ENCODE measurements around the gene GLT1D1. TPM values are rescaled to one million over a fixed set of nuclear protein-coding genes. Genes with fewer than 3 reads are reported as not detected.

The GLT1D1 gene
- total and polyA plus RNA-seq, 5 donors from 2014 or later = 0.07 to 0.08 TPM; not detected in 3

- no peak overlapping the region for H3K27ac Mint-ChIP-seq
- no peak for DNase-seq
- no peaks in the 10 kb centered on the region for H3K36me3 ChIP-seq (ENCODE audit: control insufficient read depth, insufficient read depth, low read length)
- no peaks in the 10 kb centered on the region for H3K36me3 Mint-ChIP-seq
- H3K27me3 Mint-ChIP-seq = peaks cover 4% of the 10 kb centered on the region
- H3K4me3 Mint-ChIP-seq = no peak overlapping the region
- peaks cover 0 to 10% (median 7%) of the 10 kb centered on the region in 7 donors for H3K9me3 Mint-ChIP-seq
- H3K27ac ChIP-seq (ENCODE audit: insufficient read depth, low read length, poor library complexity, severe bottlenecking) = no peak overlapping the region
- H3K27me3 ChIP-seq (ENCODE audit: control insufficient read depth, insufficient read depth, low read length) = no peaks in the 10 kb centered on the region
- H3K4me1 Mint-ChIP-seq = no peaks in the 10 kb centered on the region
- no peak overlapping the region for H3K4me3 ChIP-seq (ENCODE audit: low read depth, low read length)
- ATAC-seq (ENCODE audit: low read depth in 2 of 2) = no peak
- H3K9me3 ChIP-seq (ENCODE audit: control insufficient read depth in 2 of 2, low read length in 2 of 2) = no peaks in the 10 kb centered on the region
- H3K4me1 ChIP-seq (ENCODE audit: control insufficient read depth, insufficient read depth, low read length, poor library complexity, severe bottlenecking) = no peaks in the 10 kb centered on the region
Measured at GRCh38 chr12:128995619-128996018, 142.3 kb downstream of the GLT1D1 start.

GRCh38 chr12:129001826-129002225, 148.5 kb downstream of the GLT1D1 start:
- Mint-ChIP-seq H3K36me3 (no peaks in the 10 kb centered on the region), H3K4me1 (no peaks in the 10 kb centered on the region)

GRCh38 chr12:129002427-129002826, 149.1 kb downstream of the GLT1D1 start:
- H3K9me3 ChIP-seq (ENCODE audit: control insufficient read depth in 2 of 2, low read length in 2 of 2) = no peaks in the 10 kb centered on the region
- ATAC-seq (ENCODE audit: low read depth in 2 of 2) (no peak), DNase-seq (no peak)
- H3K36me3 Mint-ChIP-seq = no peaks in the 10 kb centered on the region
- H3K4me1 ChIP-seq (ENCODE audit: control insufficient read depth, insufficient read depth, low read length, poor library complexity, severe bottlenecking) = no peaks in the 10 kb centered on the region
- no peak overlapping the region for H3K27ac ChIP-seq (ENCODE audit: insufficient read depth, low read length, poor library complexity, severe bottlenecking)
- H3K27ac Mint-ChIP-seq = no peak overlapping the region
- H3K4me3 Mint-ChIP-seq = no peak overlapping the region
- no peak overlapping the region for H3K4me3 ChIP-seq (ENCODE audit: low read depth, low read length)
- H3K27me3 Mint-ChIP-seq = no peaks in the 10 kb centered on the region
- H3K36me3 ChIP-seq (ENCODE audit: control insufficient read depth, insufficient read depth, low read length) = no peaks in the 10 kb centered on the region
- H3K4me1 Mint-ChIP-seq = no peaks in the 10 kb centered on the region
- H3K9me3 Mint-ChIP-seq = peaks cover 0 to 12% (median 4%) of the 10 kb centered on the region in 7 donors
- H3K27me3 ChIP-seq (ENCODE audit: control insufficient read depth, insufficient read depth, low read length) = no peaks in the 10 kb centered on the region

More at GRCh38 chr12:129001826-129002225, 148.5 kb downstream of the GLT1D1 start:
- H3K4me3 ChIP-seq (ENCODE audit: low read depth, low read length) = no peak overlapping the region
- DNase-seq (no peak), ATAC-seq (ENCODE audit: low read depth in 2 of 2) (no peak)
- no peaks in the 10 kb centered on the region for H3K27me3 Mint-ChIP-seq
- no peak overlapping the region for H3K4me3 Mint-ChIP-seq
- no peaks in the 10 kb centered on the region for H3K9me3 ChIP-seq (ENCODE audit: control insufficient read depth in 2 of 2, low read length in 2 of 2)
- H3K36me3 ChIP-seq (ENCODE audit: control insufficient read depth, insufficient read depth, low read length) = no peaks in the 10 kb centered on the region
- H3K27ac ChIP-seq (ENCODE audit: insufficient read depth, low read length, poor library complexity, severe bottlenecking) = no peak overlapping the region
- peaks cover 0 to 12% (median 7%) of the 10 kb centered on the region in 7 donors for H3K9me3 Mint-ChIP-seq
- no peaks in the 10 kb centered on the region for H3K4me1 ChIP-seq (ENCODE audit: control insufficient read depth, insufficient read depth, low read length, poor library complexity, severe bottlenecking)
- no peak overlapping the region for H3K27ac Mint-ChIP-seq
- H3K27me3 ChIP-seq (ENCODE audit: control insufficient read depth, insufficient read depth, low read length) = no peaks in the 10 kb centered on the region

GRCh38 chr12:129005416-129005815, 152.1 kb downstream of the GLT1D1 start:
- no peaks in the 10 kb centered on the region for H3K4me1 ChIP-seq (ENCODE audit: control insufficient read depth, insufficient read depth, low read length, poor library complexity, severe bottlenecking)
- H3K4me3 ChIP-seq (ENCODE audit: low read depth, low read length) = no peak overlapping the region
- Mint-ChIP-seq H3K27me3 (no peaks in the 10 kb centered on the region), H3K9me3 (peaks cover 0 to 9% (median 6%) of the 10 kb centered on the region in 7 donors), H3K4me3 (no peak overlapping the region), H3K36me3 (no peaks in the 10 kb centered on the region), H3K27ac (no peak overlapping the region), H3K4me1 (no peaks in the 10 kb centered on the region)
- no peak overlapping the region for H3K27ac ChIP-seq (ENCODE audit: insufficient read depth, low read length, poor library complexity, severe bottlenecking)
- ATAC-seq (ENCODE audit: low read depth in 2 of 2) (no peak), DNase-seq (no peak)
- no peaks in the 10 kb centered on the region for H3K36me3 ChIP-seq (ENCODE audit: control insufficient read depth, insufficient read depth, low read length)
- no peaks in the 10 kb centered on the region for H3K9me3 ChIP-seq (ENCODE audit: control insufficient read depth in 2 of 2, low read length in 2 of 2)
- H3K27me3 ChIP-seq (ENCODE audit: control insufficient read depth, insufficient read depth, low read length) = no peaks in the 10 kb centered on the region

DNA sequence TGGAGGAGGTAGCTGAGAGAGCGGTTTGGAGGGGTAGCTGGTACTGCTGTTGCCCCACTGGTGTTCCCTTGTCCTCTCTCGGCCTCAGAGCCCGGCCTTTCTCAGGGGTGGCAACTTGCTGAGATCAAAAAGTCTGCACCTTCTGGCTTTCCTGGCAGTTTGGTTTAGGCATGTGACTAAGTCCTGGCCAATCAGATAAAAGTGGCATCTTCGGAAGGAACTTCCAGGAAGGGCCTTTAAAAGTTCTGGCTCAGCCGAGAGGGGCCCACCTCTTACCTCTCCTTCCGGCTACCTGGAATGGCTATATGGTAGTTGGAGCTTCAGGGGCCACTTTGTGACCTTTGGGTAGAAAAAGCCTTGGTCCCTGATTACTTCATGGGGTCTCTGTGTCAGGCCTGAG, 152.6 kb downstream of the GLT1D1 start:
- Histone ChIP-seq H3K9me3 (ENCODE audit: control insufficient read depth in 2 of 2, low read length in 2 of 2) (no peaks in the 10 kb centered on the region), H3K27ac (ENCODE audit: insufficient read depth, low read length, poor library complexity, severe bottlenecking) (no peak overlapping the region), H3K4me3 (ENCODE audit: low read depth, low read length) (no peak overlapping the region), H3K4me1 (ENCODE audit: control insufficient read depth, insufficient read depth, low read length, poor library complexity, severe bottlenecking) (no peaks in the 10 kb centered on the region), H3K36me3 (ENCODE audit: control insufficient read depth, insufficient read depth, low read length) (no peaks in the 10 kb centered on the region), H3K27me3 (ENCODE audit: control insufficient read depth, insufficient read depth, low read length) (no peaks in the 10 kb centered on the region)
- Mint-ChIP-seq H3K4me3 (no peak overlapping the region), H3K4me1 (no peaks in the 10 kb centered on the region), H3K27me3 (no peaks in the 10 kb centered on the region), H3K36me3 (no peaks in the 10 kb centered on the region), H3K9me3 (peaks cover 0 to 9% (median 6%) of the 10 kb centered on the region in 7 donors), H3K27ac (no peak overlapping the region)
- ATAC-seq (ENCODE audit: low read depth in 2 of 2) = no peak
- no peak for DNase-seq

DNA sequence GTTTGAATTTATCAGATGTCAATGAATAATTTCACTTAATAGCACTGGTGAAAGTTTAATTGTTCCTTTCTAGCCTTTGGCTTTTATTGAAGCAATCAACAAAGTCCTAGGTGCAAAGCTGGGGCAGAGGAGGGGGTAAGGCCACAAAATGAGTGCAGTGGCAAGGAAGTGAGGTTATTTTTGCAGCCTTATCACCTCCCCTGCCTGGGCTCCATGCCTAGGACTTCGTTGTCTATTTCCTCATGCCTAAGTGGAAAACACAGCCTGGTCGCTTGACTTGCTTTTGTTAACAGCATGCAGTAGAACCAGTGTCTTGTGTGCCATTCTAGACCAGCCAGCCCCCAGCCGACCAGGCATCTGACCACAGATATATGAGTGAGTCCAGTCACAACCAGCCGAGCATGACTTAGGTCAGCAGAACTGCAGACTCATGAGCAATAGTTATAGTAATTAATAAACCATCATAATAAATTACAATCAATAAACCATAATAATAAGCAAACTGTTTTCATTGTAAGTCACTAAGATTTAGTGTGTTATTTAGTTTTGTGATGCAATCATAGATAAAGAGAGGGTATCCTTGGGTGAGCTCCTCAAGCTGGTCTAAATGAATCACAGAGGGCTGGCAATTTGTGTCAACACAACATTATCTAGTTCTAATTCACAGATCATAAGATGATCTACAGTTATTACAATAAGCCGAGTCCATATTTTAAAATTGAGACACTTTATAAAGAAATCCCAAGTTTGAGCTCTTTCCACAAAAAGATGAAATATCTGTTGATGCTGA, 156.8 kb downstream of the GLT1D1 start:
- H3K4me1 Mint-ChIP-seq = no peaks in the 10 kb centered on the region
- no peak overlapping the region for H3K4me3 Mint-ChIP-seq
- H3K27me3 ChIP-seq (ENCODE audit: control insufficient read depth, insufficient read depth, low read length) = no peaks in the 10 kb centered on the region
- H3K4me1 ChIP-seq (ENCODE audit: control insufficient read depth, insufficient read depth, low read length, poor library complexity, severe bottlenecking) = no peaks in the 10 kb centered on the region
- no peak for ATAC-seq (ENCODE audit: low read depth in 2 of 2)
- H3K9me3 Mint-ChIP-seq = peaks cover 0 to 6% (median 3%) of the 10 kb centered on the region in 7 donors
- H3K27ac ChIP-seq (ENCODE audit: insufficient read depth, low read length, poor library complexity, severe bottlenecking) = no peak overlapping the region
- no peak overlapping the region for H3K27ac Mint-ChIP-seq
- no peaks in the 10 kb centered on the region for H3K36me3 Mint-ChIP-seq
- no peak overlapping the region for H3K4me3 ChIP-seq (ENCODE audit: low read depth, low read length)
- no peaks in the 10 kb centered on the region for H3K27me3 Mint-ChIP-seq
- no peaks in the 10 kb centered on the region for H3K9me3 ChIP-seq (ENCODE audit: control insufficient read depth in 2 of 2, low read length in 2 of 2)
- no peaks in the 10 kb centered on the region for H3K36me3 ChIP-seq (ENCODE audit: control insufficient read depth, insufficient read depth, low read length)
- DNase-seq = no peak

DNA sequence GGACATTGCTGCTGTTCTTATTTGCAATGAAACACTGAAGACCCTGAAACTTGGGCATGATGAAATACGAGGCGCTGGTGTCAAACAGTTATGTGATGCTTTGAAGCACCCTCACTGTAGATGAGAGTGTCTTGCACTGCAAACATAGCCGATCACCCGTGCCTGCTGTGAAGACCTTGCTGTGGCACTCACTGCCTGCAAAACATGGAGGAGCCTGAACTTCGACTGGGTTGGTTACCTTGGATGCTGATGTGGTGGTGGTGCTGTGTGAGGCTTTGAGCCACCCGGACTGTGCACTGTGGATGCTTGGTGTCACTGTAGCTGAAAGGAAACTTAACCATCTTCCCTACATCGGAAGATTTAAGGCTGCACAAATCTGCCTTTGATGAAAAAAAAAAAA, 162.9 kb downstream of the GLT1D1 start:
- no peaks in the 10 kb centered on the region for H3K9me3 ChIP-seq (ENCODE audit: control insufficient read depth in 2 of 2, low read length in 2 of 2)
- no peak overlapping the region for H3K4me3 ChIP-seq (ENCODE audit: low read depth, low read length)
- no peak overlapping the region for H3K4me3 Mint-ChIP-seq
- ATAC-seq (ENCODE audit: low read depth in 2 of 2) (no peak), DNase-seq (no peak)
- no peaks in the 10 kb centered on the region for H3K4me1 Mint-ChIP-seq
- no peak overlapping the region for H3K27ac Mint-ChIP-seq
- no peaks in the 10 kb centered on the region for H3K36me3 ChIP-seq (ENCODE audit: control insufficient read depth, insufficient read depth, low read length)
- no peaks in the 10 kb centered on the region for H3K4me1 ChIP-seq (ENCODE audit: control insufficient read depth, insufficient read depth, low read length, poor library complexity, severe bottlenecking)
- H3K9me3 Mint-ChIP-seq = peaks cover 0 to 17% (median 6%) of the 10 kb centered on the region in 7 donors
- H3K36me3 Mint-ChIP-seq = no peaks in the 10 kb centered on the region
- no peak overlapping the region for H3K27ac ChIP-seq (ENCODE audit: insufficient read depth, low read length, poor library complexity, severe bottlenecking)
- no peaks in the 10 kb centered on the region for H3K27me3 ChIP-seq (ENCODE audit: control insufficient read depth, insufficient read depth, low read length)
- H3K27me3 Mint-ChIP-seq = no peaks in the 10 kb centered on the region

- peaks cover 0 to 10% (median 3%) of the 10 kb centered on the region in 7 donors for H3K9me3 Mint-ChIP-seq
- H3K36me3 ChIP-seq (ENCODE audit: control insufficient read depth, insufficient read depth, low read length) = no peaks in the 10 kb centered on the region
- H3K27ac Mint-ChIP-seq = no peak overlapping the region
- H3K4me1 ChIP-seq (ENCODE audit: control insufficient read depth, insufficient read depth, low read length, poor library complexity, severe bottlenecking) = no peaks in the 10 kb centered on the region
- H3K9me3 ChIP-seq (ENCODE audit: control insufficient read depth in 2 of 2, low read length in 2 of 2) = no peaks in the 10 kb centered on the region
- H3K27me3 Mint-ChIP-seq = no peaks in the 10 kb centered on the region
- H3K4me1 Mint-ChIP-seq = no peaks in the 10 kb centered on the region
- DNase-seq (no peak), ATAC-seq (ENCODE audit: low read depth in 2 of 2) (no peak)
- H3K36me3 Mint-ChIP-seq = no peaks in the 10 kb centered on the region
- no peaks in the 10 kb centered on the region for H3K27me3 ChIP-seq (ENCODE audit: control insufficient read depth, insufficient read depth, low read length)
- H3K27ac ChIP-seq (ENCODE audit: insufficient read depth, low read length, poor library complexity, severe bottlenecking) = no peak overlapping the region
- H3K4me3 ChIP-seq (ENCODE audit: low read depth, low read length) = no peak overlapping the region
- no peak overlapping the region for H3K4me3 Mint-ChIP-seq
Measured at GRCh38 chr12:129025055-129025454, 171.8 kb downstream of the GLT1D1 start.
